GM19023 (cell line): Measurements from ENCODE around the gene CACNA2D1.

Experiments used
- ATAC-seq: cut with Tn5 transposase; IDR thresholded peaks from one replicate; pipeline ENCODE4 v1.9.1; 2021; ENCODE audit warnings: mild to moderate bottlenecking, moderate library complexity; ENCODE audit not compliant: unreplicated experiment

CACNA2D1 gene

GRCh38 chr7:82289152-82289535 is 154.4 kb downstream of the CACNA2D1 start:
- no peak for ATAC-seq

GRCh38 chr7:82286798-82287140 is 156.8 kb downstream of the CACNA2D1 start:
- no peak for ATAC-seq

GRCh38 chr7:82286096-82286797 is 157.3 kb downstream of the CACNA2D1 start:
- no peak for ATAC-seq

GRCh38 chr7:82284936-82285519 is 158.5 kb downstream of the CACNA2D1 start:
- no peak for ATAC-seq

GRCh38 chr7:82275342-82275741 is 168.2 kb downstream of the CACNA2D1 start:
- no peak for ATAC-seq

GRCh38 chr7:82274681-82275080 is 168.9 kb downstream of the CACNA2D1 start:
- no peak for ATAC-seq

- no peak for ATAC-seq
Observed at GRCh38 chr7:82273886-82274285, 169.7 kb downstream of the CACNA2D1 start.

- no peak for ATAC-seq
Observed at GRCh38 chr7:82270870-82271269, 172.7 kb downstream of the CACNA2D1 start.

GRCh38 chr7:82268632-82269031 is 174.9 kb downstream of the CACNA2D1 start:
- no peak for ATAC-seq

GRCh38 chr7:82266081-82266480 is 177.5 kb downstream of the CACNA2D1 start:
- no peak for ATAC-seq

GRCh38 chr7:82264783-82265305 is 178.7 kb downstream of the CACNA2D1 start:
- ATAC-seq = no peak

- no peak for ATAC-seq
Observed at GRCh38 chr7:82263920-82264782, 179.4 kb downstream of the CACNA2D1 start.

- no peak for ATAC-seq
Observed at GRCh38 chr7:82258181-82258580, 185.4 kb downstream of the CACNA2D1 start.

GRCh38 chr7:82257118-82257695 is 186.4 kb downstream of the CACNA2D1 start:
- no peak for ATAC-seq

- no peak for ATAC-seq
Observed at GRCh38 chr7:82255706-82256105, 187.9 kb downstream of the CACNA2D1 start.

- no peak for ATAC-seq
Observed at GRCh38 chr7:82250598-82250997, 193.0 kb downstream of the CACNA2D1 start.

- ATAC-seq = no peak
Observed at GRCh38 chr7:82249979-82250378, 193.6 kb downstream of the CACNA2D1 start.

- no peak for ATAC-seq
Observed at GRCh38 chr7:82247814-82248433, 195.7 kb downstream of the CACNA2D1 start.

GRCh38 chr7:82244947-82245517 is 198.5 kb downstream of the CACNA2D1 start:
- ATAC-seq = no peak

GRCh38 chr7:82241356-82241755 is 202.2 kb downstream of the CACNA2D1 start:
- no peak for ATAC-seq

- ATAC-seq = no peak
Observed at GRCh38 chr7:82235713-82236112, 207.9 kb downstream of the CACNA2D1 start.
